Measurements from ENCODE around the gene NAA10. TPM values are rescaled to one million over a fixed set of nuclear protein-coding genes. Genes with fewer than 3 reads are reported as not detected.

Gene NAA10
- total and polyA plus RNA-seq, 2 experiments from 2014 or later: 90.1 to 186 TPM

DNA sequence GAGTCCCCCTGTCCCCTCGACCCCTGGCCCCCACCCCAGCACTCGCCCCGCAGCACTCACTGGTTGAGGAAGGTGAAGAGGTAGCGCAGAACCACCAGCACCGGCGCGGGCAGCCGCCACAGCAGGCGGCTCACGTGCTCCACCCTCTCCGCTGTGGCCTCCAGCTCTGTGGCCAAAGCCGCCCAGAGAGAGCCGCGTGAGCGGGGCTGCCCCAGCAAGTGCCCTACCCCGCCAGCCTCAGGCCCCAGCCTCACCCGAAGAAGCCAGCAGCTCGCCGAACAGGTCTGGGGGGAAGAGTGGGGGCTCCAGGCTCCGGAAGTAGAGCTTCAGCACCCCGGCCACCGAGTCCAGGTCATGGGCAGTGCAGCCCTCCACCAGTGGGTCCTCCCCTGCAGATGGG, 24.4 kb downstream of the NAA10 start:
- DNase-seq (ENCODE audit: low read depth in 1 of 2, low spot score in 1 of 2): no peak
- H3K27me3 ChIP-seq: no peaks in the 10 kb centered on the region
- no peaks in the 10 kb centered on the region for H3K4me1 ChIP-seq (ENCODE audit: low read depth)
- H3K27ac ChIP-seq: no peak overlapping the region
- TF ChIP-seq, protein P1, sequence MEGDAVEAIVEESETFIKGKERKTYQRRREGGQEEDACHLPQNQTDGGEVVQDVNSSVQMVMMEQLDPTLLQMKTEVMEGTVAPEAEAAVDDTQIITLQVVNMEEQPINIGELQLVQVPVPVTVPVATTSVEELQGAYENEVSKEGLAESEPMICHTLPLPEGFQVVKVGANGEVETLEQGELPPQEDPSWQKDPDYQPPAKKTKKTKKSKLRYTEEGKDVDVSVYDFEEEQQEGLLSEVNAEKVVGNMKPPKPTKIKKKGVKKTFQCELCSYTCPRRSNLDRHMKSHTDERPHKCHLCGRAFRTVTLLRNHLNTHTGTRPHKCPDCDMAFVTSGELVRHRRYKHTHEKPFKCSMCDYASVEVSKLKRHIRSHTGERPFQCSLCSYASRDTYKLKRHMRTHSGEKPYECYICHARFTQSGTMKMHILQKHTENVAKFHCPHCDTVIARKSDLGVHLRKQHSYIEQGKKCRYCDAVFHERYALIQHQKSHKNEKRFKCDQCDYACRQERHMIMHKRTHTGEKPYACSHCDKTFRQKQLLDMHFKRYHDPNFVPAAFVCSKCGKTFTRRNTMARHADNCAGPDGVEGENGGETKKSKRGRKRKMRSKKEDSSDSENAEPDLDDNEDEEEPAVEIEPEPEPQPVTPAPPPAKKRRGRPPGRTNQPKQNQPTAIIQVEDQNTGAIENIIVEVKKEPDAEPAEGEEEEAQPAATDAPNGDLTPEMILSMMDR (IDR thresholded peaks at IDR 0.05; ENCODE audit: low read depth, low read length): no peak
- no peaks in the 10 kb centered on the region for H3K36me3 ChIP-seq
- no peaks in the 10 kb centered on the region for H3K9me3 ChIP-seq (ENCODE audit: low read depth)
- H3K4me3 ChIP-seq: no peak overlapping the region

DNA sequence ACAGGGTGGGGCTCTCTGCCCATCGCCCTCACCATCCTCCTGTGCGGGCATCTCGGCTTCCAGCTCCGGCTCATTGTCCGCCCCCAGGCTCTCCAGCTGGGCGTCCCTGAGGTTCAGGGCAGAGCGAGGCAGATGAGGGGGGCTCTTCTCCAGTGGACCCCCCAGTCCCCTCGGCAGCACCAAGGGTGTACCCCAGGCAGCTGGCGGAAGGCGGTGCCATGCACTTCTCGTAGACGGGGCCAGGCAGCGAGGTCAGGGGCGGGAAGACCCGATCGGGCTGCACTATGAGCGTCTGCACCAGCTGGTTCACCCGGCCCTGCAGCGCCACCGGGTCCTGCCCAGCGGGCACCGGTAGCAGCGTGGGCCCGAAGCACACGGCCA, 24.9 kb downstream of the NAA10 start:
- DNase-seq (ENCODE audit: low read depth in 1 of 2, low spot score in 1 of 2): no peak
- Histone ChIP-seq H3K27me3 (no peaks in the 10 kb centered on the region), H3K36me3 (no peaks in the 10 kb centered on the region), H3K27ac (no peak overlapping the region), H3K9me3 (ENCODE audit: low read depth) (no peaks in the 10 kb centered on the region), H3K4me1 (ENCODE audit: low read depth) (no peaks in the 10 kb centered on the region), H3K4me3 (no peak overlapping the region)
- TF ChIP-seq, protein P1 (IDR thresholded peaks at IDR 0.05; ENCODE audit: low read depth, low read length): no peak

GRCh38 chrX:153909024-153909979, 25.5 kb downstream of the NAA10 start:
- H3K4me1 ChIP-seq (ENCODE audit: low read depth): no peaks in the 10 kb centered on the region
- peak in 1 of 2 donors; percentile 48 for DNase-seq (ENCODE audit: low read depth in 1 of 2, low spot score in 1 of 2)
- H3K9me3 ChIP-seq (ENCODE audit: low read depth): no peaks in the 10 kb centered on the region
- H3K27me3 ChIP-seq: no peaks in the 10 kb centered on the region
- TF ChIP-seq, protein P1 (IDR thresholded peaks at IDR 0.05; ENCODE audit: low read depth, low read length): no peak
- no peak overlapping the region for H3K4me3 ChIP-seq
- no peaks in the 10 kb centered on the region for H3K36me3 ChIP-seq
- H3K27ac ChIP-seq: no peak overlapping the region

DNA sequence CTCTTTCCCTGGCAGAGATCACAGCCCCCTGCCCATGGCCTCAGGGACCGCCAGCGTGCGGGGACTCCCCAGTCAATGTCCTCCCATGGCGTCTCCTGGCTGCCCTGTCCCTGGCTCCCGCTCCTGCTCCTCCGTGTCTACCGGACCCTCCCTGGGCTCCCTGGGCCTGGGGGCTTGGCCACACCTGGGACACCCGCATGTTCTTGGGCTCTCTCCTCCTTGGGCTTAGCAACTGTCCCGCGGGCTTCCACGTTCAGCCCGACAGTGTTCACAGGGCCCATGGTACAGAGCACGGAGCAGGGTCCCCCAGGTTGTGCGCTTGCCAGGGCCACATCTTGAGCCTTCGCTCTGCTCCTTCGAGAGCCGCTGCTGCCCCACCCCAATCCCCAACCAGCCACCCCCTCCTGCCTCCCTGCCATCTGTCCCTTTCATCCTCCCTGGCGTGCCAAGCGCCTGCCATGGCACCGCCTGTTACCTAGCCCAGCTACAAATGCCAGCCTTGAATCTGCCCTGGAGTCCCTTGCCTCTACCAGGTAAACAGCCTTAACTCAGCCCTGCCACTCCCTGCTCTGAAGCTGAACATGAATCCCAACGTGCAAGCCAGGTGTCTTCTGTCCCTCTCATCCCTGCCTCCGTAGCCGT, 26.5 kb downstream of the NAA10 start:
- Histone ChIP-seq H3K9me3 (ENCODE audit: low read depth) (no peaks in the 10 kb centered on the region), H3K4me1 (ENCODE audit: low read depth) (no peaks in the 10 kb centered on the region), H3K27me3 (no peaks in the 10 kb centered on the region), H3K27ac (no peak overlapping the region), H3K36me3 (no peaks in the 10 kb centered on the region), H3K4me3 (no peak overlapping the region)
- TF ChIP-seq, protein P1 (IDR thresholded peaks at IDR 0.05; ENCODE audit: low read depth, low read length): no peak
- no peak for DNase-seq (ENCODE audit: low read depth in 1 of 2, low spot score in 1 of 2)

DNA sequence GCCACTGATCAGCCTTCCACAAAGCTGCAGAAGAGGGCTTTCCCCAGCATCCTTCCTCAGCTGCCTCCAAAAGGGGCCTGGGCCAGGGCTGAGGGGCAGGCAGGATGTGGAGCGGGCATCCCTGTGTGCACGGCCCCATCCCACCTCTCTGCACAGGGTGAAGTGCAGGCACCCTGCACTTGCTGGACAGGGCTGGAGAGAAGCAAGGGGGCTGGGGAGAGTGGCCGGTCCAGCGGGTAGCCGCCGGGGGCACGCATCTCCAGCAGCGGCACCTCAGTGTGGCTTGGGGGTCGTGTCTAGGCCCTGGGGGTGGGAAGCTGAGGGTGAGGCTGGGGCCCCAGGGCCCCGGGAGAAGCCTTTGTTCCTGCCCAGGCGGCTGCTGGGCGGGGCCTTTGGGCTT, 27.4 kb downstream of the NAA10 start:
- no peak for DNase-seq (ENCODE audit: low read depth in 1 of 2, low spot score in 1 of 2)
- no peak overlapping the region for H3K4me3 ChIP-seq
- no peaks in the 10 kb centered on the region for H3K27me3 ChIP-seq
- TF ChIP-seq, protein P1 (IDR thresholded peaks at IDR 0.05; ENCODE audit: low read depth, low read length): no peak
- H3K4me1 ChIP-seq (ENCODE audit: low read depth): no peaks in the 10 kb centered on the region
- H3K36me3 ChIP-seq: no peaks in the 10 kb centered on the region
- no peak overlapping the region for H3K27ac ChIP-seq
- no peaks in the 10 kb centered on the region for H3K9me3 ChIP-seq (ENCODE audit: low read depth)
